ENCODE data around the gene LSG1. TPM values are rescaled to one million over a fixed set of nuclear protein-coding genes. Genes with fewer than 3 reads are reported as not detected.

The LSG1 gene
- total RNA-seq, 1 experiment from 2014 or later, result 39.7 TPM

GRCh38 chr3:194711286-194711685 lies 39.3 kb upstream of the LSG1 start:
- TF ChIP-seq SIN3A (IDR thresholded peaks at IDR 0.05; ENCODE audit: low read depth) (no peak), POLR2A (IDR thresholded peaks at IDR 0.05; ENCODE audit: borderline replicate concordance, extremely low read depth, insufficient read depth, insufficient read length) (no peak), SP1 (IDR thresholded peaks at IDR 0.05; ENCODE audit: low read depth) (no peak), YY1 (IDR thresholded peaks at IDR 0.05; ENCODE audit: extremely low read depth, insufficient replicate concordance, low read depth, low read length) (no peak), EZH2phosphoT487 (IDR thresholded peaks at IDR 0.05; ENCODE audit: borderline replicate concordance) (no peak), ZFX (IDR thresholded peaks at IDR 0.05) (no peak), RAD21 (IDR thresholded peaks at IDR 0.05; ENCODE audit: low read depth) (no peak)
- TF ChIP-seq, protein P1, sequence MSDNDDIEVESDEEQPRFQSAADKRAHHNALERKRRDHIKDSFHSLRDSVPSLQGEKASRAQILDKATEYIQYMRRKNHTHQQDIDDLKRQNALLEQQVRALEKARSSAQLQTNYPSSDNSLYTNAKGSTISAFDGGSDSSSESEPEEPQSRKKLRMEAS (IDR thresholded peaks at IDR 0.05), result no peak
- H3K4me2 ChIP-seq (ENCODE audit: low read length), result peak overlapping the region; percentile 41; the same call in 1 of the 2 replicates
- CTCF ChIA-PET, result no interaction called here

DNA sequence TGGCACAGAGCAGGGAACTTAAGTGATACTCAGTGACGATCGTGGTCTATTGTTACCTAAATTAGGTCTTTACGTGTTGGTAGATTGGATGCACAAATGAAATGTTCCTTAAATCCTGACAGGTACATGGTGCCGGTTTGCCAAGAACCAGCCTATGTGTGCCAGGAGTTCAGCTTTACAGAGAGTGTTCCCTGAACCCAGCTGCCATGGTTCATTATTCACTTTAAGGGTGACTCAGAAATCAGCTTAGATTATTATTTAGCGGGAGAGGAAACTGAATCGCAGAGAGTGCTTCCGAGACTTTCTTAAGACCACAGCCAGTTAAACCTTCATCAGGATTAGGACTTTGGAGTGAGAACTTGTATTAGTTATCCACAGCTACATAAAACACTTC lies 35.2 kb upstream of the LSG1 start:
- ATAC-seq, result no peak
- CTCF ChIA-PET, result no interaction called here

More at GRCh38 chr3:194711286-194711685, 39.3 kb upstream of the LSG1 start:
- Histone ChIP-seq H3K9ac (ENCODE audit: low read length) (no peak overlapping the region), H3K27me3 (ENCODE audit: insufficient read depth, low read length) (no peaks in the 10 kb centered on the region), H3K9me2 (ENCODE audit: insufficient read depth) (0 out of 2 replicates have a peak, but pooled peaks cover 3% of the 10 kb centered on the region), H3K4me1 (ENCODE audit: control insufficient read depth in 1 of 2, insufficient read depth in 2 of 2, low read length in 2 of 2) (peaks cover 0 to 13% of the 10 kb centered on the region in 2 experiments; a peak in 2 of 4 replicates), H3K36me3 (ENCODE audit: control insufficient read depth in 1 of 2, insufficient read depth in 2 of 2, low read length in 2 of 2) (no peaks in the 10 kb centered on the region), H3K27ac (ENCODE audit: low read depth, low read length) (no peak overlapping the region), H3K4me3 (replicated peaks in 1 of 2; ENCODE audit: low read depth in 1 of 2, low read length in 2 of 2) (no peak overlapping the region), H2AFZ (ENCODE audit: low read depth, low read length, poor library complexity, severe bottlenecking) (no peak overlapping the region), H3K79me2 (ENCODE audit: insufficient read depth, low read length) (no peaks in the 10 kb centered on the region), H4K20me1 (ENCODE audit: insufficient read depth) (no peaks in the 10 kb centered on the region), H3K9me3 (ENCODE audit: control insufficient read depth in 1 of 2, insufficient read depth in 1 of 2, low read depth in 1 of 2, low read length in 2 of 2) (no peaks in the 10 kb centered on the region; a peak in 1 of 4 replicates)
- intact Hi-C loops (cut with micrococcal nuclease), result no loop called here
- ChIA-PET POLR2A (interaction anchor here (1.3 kb wide), 1 partner anchor 25 kb away, joined by 3 read pairs; the partner anchor contains the start of gene FAM43A), RAD21 (ENCODE audit: low non-redundant PET in 1 of 2, low total read pairs in 2 of 2, uncharacterized antibody in 2 of 2, unreplicated experiment in 2 of 2) (no interaction called here)
- DNase-seq (ENCODE audit: low read depth, low spot score) (no peak), ATAC-seq (no peak)
- BruUV-seq (replicated peaks), result no TSS peak

More for the DNA sequence above, 35.2 kb upstream of the LSG1 start:
- Histone ChIP-seq H3K4me2 (ENCODE audit: low read length) (no peak overlapping the region), H3K9me2 (ENCODE audit: insufficient read depth) (0 out of 2 replicates have a peak, but pooled peaks cover 3% of the 10 kb centered on the region), H3K36me3 (ENCODE audit: control insufficient read depth in 1 of 2, insufficient read depth in 2 of 2, low read length in 2 of 2) (no peaks in the 10 kb centered on the region), H2AFZ (ENCODE audit: low read depth, low read length, poor library complexity, severe bottlenecking) (no peak overlapping the region), H3K9me3 (ENCODE audit: control insufficient read depth in 1 of 2, insufficient read depth in 1 of 2, low read depth in 1 of 2, low read length in 2 of 2) (no peaks in the 10 kb centered on the region; a peak in 1 of 4 replicates), H3K4me3 (replicated peaks in 1 of 2; ENCODE audit: low read depth in 1 of 2, low read length in 2 of 2) (no peak overlapping the region), H3K4me1 (ENCODE audit: control insufficient read depth in 1 of 2, insufficient read depth in 2 of 2, low read length in 2 of 2) (peaks cover 0 to 10% of the 10 kb centered on the region in 2 experiments; a peak in 2 of 4 replicates), H3K79me2 (ENCODE audit: insufficient read depth, low read length) (no peaks in the 10 kb centered on the region), H3K27ac (ENCODE audit: low read depth, low read length) (no peak overlapping the region), H3K9ac (ENCODE audit: low read length) (no peak overlapping the region), H4K20me1 (ENCODE audit: insufficient read depth) (no peaks in the 10 kb centered on the region), H3K27me3 (ENCODE audit: insufficient read depth, low read length) (no peaks in the 10 kb centered on the region)
- ChIA-PET POLR2A (no interaction called here), RAD21 (ENCODE audit: low non-redundant PET in 1 of 2, low total read pairs in 2 of 2, uncharacterized antibody in 2 of 2, unreplicated experiment in 2 of 2) (no interaction called here)
- BruUV-seq (replicated peaks), result no TSS peak
- DNase-seq (ENCODE audit: low read depth, low spot score), result no peak
- TF ChIP-seq SIN3A (IDR thresholded peaks at IDR 0.05; ENCODE audit: low read depth) (no peak), CEBPB (IDR thresholded peaks at IDR 0.05; ENCODE audit: low read depth) (no peak), JUND (IDR thresholded peaks at IDR 0.05) (no peak)
- intact Hi-C loops (cut with micrococcal nuclease), result no loop called here

Measured in HCT116 (cell line).